GM19328 (cell line): ENCODE measurements around the gene SCAMP2.
"Not testable (repeated sequence)": the region's sequence is repeated elsewhere in the genome, so short reads cannot be mapped to it uniquely, and the experiment has no call there.

Experiments used
- ATAC-seq: cut with Tn5 transposase; IDR thresholded peaks from one replicate; pipeline ENCODE4 v1.9.1; 2021; ENCODE audit warnings: mild to moderate bottlenecking, moderate library complexity; ENCODE audit not compliant: unreplicated experiment

Gene SCAMP2

GRCh38 chr15:74891469-74891868 lies 18.3 kb upstream of the SCAMP2 start:
- ATAC-seq: no peak

DNA sequence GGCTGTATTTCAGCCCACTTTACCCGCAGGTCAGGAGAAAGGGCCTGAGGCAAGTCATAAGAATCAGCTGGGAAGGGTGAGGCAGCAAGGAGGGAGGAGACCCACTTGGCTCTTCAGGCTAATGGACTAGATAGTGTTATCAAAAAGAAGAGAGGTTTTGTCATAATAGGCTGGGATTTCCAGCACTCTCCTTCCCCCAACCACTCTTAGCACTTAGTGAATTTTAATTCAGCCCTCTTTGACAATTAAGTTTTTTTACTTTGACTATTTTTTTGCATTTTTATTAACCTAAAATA lies 17.4 kb upstream of the SCAMP2 start:
- no peak for ATAC-seq

GRCh38 chr15:74889883-74890664 lies 16.9 kb upstream of the SCAMP2 start, which contains the start of gene MPI:
MPI (plus strand) TSS chr15:74890042; CDS start chr15:74890074, 32 bp downstream.
- peak; percentile 87 for ATAC-seq

GRCh38 chr15:74889390-74889882 lies 16.3 kb upstream of the SCAMP2 start:
- ATAC-seq: no peak

DNA sequence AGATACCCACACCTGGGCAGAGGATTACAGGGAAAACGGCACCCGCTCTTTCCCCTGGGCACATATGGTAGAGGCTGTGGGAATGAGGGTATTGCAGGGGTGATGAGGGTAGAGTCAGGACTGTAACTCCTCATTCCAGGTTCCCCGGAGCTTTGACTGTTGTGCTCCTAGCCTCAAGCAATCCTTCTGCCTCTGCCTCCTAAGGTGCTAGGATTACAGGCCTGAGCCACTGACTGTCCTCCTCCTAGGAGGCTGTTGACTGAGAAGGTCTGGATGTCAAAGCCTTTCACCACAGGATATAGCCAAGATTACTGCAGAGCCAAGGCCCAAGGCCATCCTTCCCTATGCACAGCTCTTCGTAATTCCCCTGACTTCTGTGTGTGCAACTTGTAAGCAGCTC lies 15.6 kb upstream of the SCAMP2 start:
- ATAC-seq: no peak

DNA sequence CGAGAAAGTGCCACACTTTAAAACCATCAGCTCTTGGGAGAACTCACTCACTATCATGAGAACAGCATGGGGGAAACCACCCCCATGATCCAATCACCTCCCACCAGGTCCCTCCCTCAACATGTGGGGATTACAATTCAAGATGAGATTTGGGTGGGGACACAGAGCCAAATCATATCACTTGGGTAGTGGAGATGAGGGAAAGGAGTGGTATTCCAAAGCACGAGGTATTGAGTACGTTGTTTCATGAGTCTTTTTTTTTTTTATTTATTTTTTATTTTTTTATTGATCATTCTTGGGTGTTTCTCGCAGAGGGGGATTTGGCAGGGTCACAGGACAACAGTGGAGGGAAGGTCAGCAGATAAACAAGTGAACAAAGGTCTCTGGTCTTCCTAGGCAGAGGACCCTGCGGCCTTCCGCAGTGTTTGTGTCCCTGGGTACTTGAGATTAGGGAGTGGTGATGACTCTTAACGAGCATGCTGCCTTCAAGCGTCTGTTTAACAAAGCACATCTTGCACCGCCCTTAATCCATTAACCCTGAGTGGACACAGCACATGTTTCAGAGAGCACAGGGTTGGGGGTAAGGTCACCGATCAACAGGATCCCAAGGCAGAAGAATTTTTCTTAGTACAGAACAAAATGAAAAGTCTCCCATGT lies 14.5 kb upstream of the SCAMP2 start:
- ATAC-seq: not testable (repeated sequence)

DNA sequence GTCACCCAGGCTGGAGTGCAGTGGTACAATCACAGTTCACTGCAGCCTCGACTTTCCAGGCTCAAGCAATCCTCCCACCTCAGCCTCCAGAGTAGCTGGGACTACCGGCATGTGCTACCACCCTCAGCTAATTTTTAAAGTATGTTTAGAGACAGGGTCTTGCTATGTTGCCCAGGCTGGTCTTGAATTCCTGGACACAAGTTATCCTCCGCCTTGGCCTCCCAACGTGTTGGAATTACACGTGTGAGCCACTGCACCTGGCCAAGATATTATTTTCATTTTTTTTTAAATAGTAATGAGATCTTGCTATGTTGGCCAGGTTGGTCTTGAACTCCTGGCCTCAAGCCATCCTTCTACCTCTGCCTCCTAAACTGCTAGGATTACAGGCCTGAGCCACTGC lies 12.3 kb upstream of the SCAMP2 start:
- ATAC-seq: no peak

GRCh38 chr15:74884428-74885223 lies 11.5 kb upstream of the SCAMP2 start:
- ATAC-seq: no peak

GRCh38 chr15:74882528-74882927 lies 9.4 kb upstream of the SCAMP2 start:
- ATAC-seq: no peak

DNA sequence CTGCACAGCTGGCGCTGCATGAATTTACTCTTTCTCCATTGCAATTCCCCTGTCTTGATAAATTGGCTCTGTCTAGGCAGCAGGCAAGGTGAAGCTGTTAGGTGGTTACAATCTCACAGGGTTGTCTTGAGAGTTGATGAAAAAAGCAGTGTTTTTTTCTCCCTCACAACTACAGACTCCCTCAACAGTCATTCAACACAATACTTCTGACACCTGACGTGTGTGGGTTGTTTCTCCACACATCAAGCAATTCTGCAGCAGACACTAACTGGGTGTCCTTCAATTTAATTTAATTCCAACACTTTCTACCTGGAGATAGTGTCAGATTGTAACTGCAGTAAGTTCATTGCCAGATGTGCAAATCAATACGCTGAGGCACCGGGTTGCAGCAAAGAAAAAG lies 5.1 kb upstream of the SCAMP2 start:
- ATAC-seq: no peak

- no peak for ATAC-seq
These were observed 725 bp upstream of the SCAMP2 start for GRCh38 chr15:74873756-74874424.

DNA sequence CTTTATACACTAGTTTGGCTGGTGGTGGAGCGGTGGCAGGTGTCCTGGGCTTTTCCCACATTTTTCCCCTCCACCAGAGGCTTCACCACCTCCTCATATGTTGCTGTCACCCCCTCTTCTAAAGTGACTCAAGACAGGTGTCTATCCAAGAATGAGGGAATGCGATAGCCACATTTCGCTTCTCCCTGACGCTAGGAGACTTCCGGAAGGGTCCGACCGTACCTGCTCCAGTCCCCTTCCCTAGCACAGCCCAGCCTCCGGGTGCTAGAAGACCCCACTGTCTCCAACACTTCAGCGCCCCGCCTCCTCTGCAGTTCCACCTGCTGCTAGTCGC lies 496 bp downstream of the SCAMP2 start:
- ATAC-seq: no peak

- ATAC-seq: no peak
These were observed 2.5 kb downstream of the SCAMP2 start for GRCh38 chr15:74870436-74871215.

- ATAC-seq: peak; percentile 35
These were observed 3.3 kb downstream of the SCAMP2 start for GRCh38 chr15:74869726-74870407.

- no peak for ATAC-seq
These were observed 3.8 kb downstream of the SCAMP2 start for GRCh38 chr15:74869372-74869725.

GRCh38 chr15:74868059-74868458 lies 5.1 kb downstream of the SCAMP2 start:
- ATAC-seq: no peak

DNA sequence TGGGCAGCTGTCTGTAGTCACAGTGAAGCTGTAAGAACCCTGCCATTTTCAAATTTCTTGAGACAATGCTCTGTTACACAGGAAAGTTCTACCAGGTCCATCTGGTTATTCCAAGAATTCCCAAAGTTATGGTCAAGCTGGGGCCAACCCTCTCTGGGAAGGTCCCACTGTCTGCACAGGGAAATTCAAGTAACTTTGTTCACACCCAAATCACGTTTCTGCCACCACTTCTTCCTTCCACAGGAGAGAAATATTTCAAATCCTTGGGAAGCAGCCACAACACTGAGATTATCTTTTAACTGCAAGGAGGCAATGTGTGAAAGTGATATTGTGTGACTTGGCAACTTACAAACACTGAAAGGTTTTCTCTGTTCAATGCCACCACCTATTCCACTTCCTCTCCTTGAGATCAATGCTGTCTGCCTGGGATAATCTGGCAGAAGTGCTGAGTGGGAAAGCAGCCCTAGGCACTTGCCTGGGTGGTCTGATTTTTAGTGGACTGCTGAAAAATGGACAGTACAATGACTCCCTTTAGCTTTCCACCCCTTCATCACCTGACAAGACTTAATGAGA lies 5.6 kb downstream of the SCAMP2 start:
- ATAC-seq: no peak

DNA sequence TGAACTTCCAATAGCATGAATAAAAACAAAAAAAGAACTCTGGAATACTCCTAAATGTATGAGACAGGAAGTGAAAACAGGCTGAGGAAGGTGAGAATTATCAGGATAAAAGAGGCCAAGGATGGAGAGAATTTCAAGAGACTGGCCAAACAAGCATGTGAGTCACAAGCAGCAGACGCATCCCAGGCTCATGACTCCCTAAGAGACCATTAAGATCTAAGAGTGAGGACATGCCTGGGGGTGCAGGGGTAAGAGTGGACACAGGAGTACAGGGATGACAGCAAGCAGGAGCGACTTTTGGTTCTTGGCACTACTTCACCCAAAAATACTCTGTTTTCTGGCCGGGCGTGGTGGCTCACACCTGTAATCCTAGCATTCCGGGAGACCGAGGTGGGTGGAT lies 7.1 kb downstream of the SCAMP2 start:
- ATAC-seq: no peak

- no peak for ATAC-seq
These were observed 7.8 kb downstream of the SCAMP2 start for GRCh38 chr15:74865316-74865715.

- no peak for ATAC-seq
These were observed 8.9 kb downstream of the SCAMP2 start for GRCh38 chr15:74864296-74864695.
